ENCODE data around the gene NOTO.
A peak's percentile ranks its signal among the peaks of the same experiment; 100 is the strongest.

NOTO gene

DNA sequence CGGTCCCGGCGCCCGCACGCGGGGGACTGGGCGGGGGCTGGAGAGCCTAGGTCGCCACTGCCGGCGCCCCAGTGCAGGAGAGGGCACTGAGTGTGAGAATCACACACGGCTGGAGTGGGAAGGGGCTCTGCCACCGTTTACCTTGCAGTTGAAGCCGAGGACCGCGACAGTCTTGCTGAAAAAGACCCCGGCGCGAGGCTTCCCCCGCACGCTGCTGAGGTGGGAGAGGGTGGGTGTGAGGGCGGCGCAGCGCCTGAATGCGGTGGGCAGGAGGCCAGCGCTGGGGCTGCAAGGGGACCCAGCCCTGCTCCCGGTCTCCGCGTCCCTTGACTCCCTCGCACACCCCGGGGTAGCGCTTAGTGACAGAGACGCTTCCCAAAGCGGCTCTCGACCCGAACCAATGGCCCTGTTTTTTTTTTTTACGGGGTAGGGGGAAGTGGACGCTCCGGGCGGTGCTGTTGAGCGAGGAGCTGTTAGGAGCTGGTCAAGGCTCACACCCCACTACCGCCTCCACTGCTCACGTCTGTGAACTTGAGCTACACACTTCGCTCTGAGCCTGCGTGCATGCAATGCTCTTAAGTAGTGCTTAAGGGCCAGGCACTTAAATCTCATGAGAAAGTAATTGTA is 794 bp downstream of the NOTO start:
- DNase-seq, result no peak

GRCh38 chr2:73205611-73206010 is 3.2 kb downstream of the NOTO start:
- no peak for DNase-seq

- no peak for DNase-seq
These were observed 5.9 kb downstream of the NOTO start for GRCh38 chr2:73208258-73208657.

- no peak for DNase-seq
These were observed 7.6 kb downstream of the NOTO start for GRCh38 chr2:73210019-73210418.

GRCh38 chr2:73210696-73211095 is 8.3 kb downstream of the NOTO start:
- no peak for DNase-seq

GRCh38 chr2:73212098-73212447 is 9.7 kb downstream of the NOTO start:
- no peak for DNase-seq

GRCh38 chr2:73212448-73213176 is 10.2 kb downstream of the NOTO start:
- DNase-seq, result peak; percentile 51

DNA sequence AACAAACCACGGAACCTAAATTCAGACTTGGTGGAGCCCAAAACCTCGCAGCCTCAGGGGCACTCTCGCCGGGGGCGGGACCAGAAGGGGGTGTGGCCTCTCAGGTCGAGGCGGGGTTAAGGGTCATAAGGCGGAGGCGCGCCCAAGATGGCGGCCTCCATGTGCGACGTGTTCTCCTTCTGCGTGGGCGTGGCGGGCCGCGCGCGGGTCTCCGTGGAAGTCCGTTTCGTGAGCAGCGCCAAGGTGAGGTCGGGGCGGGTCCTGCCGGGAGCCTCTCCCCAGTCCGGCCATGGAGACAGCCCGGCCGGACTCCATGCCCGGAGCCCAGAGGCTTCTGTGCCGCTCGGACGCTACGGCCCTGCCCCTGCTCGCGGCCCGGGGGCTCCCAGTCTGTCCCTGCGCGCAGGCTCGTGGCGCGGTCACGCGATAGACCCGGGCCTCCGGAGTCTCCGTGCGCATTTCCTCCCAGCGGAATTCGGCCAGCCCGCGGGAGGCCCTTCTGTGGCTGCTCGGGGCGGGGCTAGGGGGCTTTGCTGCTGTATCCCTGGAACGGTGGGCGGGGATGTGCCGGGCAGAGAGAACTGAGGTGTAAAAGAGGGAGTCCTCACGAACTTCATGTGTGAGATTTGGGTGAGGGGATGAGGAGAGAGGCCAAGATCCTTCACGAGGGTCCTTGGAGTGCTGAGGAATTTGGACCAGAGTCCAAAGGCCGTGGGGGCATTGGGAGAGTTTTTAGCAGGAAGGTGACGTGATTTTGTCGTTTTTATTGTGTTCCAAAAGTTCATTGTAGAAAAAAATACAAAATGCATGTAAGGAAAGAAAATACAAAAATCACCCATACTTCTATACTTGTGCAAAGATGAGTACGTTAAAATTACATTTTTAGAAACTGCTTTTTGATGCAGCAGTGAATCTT is 12.0 kb downstream of the NOTO start, which contains the start of gene SMYD5:
Gene SMYD5, plus strand, starts transcription at position 126 of the 916 bp plus-strand sequence. Its CDS starts 22 bp downstream, at position 148.
- DNase-seq, result peak; percentile 77

DNA sequence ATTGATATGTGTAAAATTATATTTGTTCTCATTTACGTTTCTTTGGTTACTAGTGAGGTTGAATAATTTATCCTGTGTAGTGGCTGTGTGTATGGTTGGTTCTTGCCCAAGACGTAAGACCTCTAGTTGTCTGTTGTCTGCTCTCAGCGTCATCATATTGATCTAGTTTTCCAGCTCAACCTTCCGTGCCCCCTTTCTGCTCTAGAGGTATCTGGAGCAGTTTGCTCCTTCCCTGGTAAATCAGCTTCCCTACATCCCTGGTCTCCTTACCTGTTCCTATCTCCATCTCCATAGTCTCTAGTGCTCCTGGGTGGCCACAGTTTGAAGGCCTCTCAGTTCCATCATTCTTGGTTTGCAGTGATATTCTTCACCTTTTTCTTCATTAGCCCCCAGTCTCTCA is 12.9 kb downstream of the NOTO start:
- no peak for DNase-seq

GRCh38 chr2:73217160-73217559 is 14.8 kb downstream of the NOTO start:
- DNase-seq, result no peak

DNA sequence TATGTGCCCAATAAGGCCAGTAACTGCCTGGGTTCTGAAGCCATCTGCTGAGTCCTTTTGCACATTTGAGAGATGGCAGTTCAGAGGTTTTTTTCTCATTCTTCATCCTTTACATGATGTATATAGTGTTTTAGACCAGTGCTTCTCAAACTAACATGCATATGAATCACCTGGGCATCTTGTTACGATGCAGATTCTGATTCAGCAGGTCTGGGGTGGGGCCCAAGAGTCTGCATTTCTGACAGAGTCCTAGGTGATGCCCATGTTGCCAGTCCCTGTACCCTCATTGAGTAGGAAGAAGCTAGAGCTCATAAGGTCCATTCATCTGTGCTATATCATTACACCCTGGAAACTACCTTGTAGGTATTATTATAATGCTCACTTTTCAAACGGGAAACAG is 15.5 kb downstream of the NOTO start:
- no peak for DNase-seq

DNA sequence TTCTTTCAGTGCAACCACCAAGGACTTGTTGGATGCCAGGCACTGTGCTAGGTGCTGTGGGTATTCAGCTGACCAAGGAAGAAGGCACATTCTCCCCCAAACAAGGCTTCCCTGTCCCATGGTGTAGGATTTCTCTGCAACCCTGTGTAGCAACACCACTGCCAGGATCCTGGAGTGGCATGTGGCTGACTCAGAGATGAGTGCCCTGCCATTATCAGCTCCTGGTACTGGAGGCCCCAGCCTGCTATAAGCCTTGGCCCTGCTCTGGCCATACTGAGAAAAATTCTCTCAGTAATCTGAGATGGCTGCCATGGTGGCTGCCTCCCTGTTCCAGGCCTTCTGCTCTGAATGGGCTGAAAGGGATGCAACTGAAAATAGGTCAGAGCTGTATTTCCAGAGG is 15.9 kb downstream of the NOTO start:
- no peak for DNase-seq

GRCh38 chr2:73223821-73224220 is 21.4 kb downstream of the NOTO start:
- no peak for DNase-seq

- DNase-seq, result no peak
These were observed 23.4 kb downstream of the NOTO start for GRCh38 chr2:73225513-73226360.

DNA sequence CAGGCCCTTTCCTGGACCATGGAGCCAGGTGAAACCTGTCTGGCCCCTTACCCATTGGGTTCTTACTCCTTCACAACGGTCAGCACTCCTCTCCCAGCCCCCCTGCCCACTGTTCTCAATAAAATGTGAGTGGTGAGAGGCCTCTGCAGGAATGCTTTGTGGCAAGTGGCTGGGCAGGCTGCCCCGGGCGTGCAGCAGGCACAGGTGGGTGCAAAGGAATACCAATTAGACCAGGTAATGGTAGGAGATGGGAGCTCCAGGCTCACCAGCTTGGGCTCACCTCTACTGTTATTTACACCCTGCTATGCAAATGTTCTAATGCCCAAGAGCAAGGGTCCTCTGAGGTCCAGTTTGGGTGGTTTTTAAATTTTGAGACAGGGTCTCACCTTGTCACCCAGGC is 24.7 kb downstream of the NOTO start:
- no peak for DNase-seq

DNA sequence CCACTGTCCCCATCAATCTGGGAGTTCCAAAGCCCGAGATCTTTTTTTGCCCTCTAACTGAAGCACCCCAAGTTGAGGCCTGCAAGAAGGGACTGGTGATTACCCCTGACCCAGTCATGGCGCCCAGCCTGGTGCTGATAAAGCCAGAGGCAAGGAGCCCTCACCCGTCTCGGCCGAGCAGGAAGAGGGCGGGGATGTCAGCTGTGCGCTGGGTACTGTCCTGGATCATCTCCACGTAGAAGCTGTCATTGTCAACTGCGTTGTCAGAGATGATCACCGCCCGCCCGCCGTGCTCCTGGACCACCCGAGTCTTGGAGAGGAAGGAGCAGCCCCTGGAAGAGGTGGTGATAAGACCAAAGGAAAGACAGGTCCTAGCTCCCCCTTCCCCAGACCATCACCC is 26.3 kb downstream of the NOTO start:
- no peak for DNase-seq

DNA sequence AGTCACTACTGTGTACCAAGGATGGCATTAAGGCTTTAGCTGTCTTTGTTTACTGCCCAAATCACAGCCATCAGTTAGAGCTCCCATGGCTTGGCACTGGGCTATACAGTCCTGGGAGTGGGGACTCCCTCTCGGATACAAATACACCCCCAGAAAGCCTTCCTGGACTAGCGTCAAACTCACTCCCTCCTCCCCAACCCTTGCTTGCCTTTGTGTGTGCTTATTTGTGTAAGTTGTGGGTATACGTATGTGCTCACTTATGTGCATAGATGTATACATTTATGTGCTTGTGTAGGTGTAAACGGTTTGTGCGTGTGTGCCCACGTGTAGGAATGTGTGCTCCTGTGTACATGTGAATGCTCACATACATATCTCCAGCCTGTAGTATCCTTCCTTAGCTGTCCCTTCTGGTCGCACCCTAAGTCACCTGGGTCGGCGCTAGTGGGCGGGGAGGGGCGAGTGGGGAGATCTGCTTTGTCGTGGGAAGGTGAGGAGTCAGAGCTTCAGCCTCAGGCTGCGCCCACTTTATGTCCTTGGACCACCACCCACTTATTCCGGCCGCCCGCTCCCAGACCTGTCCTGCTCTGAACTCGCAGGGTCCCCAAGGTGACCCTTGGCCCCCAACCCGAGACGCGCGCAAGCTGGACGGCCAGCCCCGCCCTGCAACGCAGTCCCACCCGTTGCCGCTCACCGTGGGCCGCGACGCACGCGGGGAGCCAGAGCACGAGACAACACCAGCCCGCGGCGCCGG is 30.2 kb downstream of the NOTO start:
- DNase-seq, result no peak

DNA sequence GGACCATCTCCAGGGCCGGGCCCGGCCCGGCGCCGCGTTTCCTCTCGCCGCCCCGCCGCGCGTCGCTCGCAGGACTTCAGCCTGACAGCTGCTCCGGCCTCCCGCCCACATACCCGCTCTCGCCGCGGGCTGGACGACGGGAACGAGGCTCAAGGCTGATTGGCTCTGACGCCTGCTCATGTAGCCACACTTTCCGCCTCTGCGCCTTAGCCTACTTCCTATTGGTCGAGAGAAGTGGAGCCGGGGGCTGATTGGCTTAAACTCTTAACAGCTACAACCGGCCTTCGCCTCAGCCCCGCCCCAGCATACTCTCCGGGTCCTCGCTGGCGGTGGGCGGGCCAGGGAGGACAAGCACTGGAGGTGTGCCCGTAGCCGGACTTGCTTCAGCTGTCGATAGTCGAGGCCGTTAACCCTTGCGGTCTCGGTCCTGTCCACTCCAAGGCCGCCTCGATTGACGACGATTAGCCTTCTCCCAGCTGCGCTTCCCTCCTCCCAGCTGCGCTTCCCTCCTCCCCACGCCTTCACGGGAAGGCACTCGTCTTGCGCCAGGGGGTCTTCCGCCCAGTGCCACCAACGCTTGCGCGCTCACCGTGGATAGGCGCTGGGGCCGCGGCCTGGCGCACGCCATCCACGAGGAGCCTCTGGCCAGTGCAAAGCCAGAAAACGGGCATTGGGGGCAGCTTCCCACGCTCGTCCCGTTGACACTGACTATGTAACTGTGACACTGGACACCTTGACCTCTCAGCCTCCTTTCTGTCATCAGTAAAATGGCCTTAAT is 31.0 kb downstream of the NOTO start, which contains the start of gene PRADC1:
Gene PRADC1, minus strand, starts transcription at position 86 of the 778 bp plus-strand sequence. Its CDS starts 79 bp downstream, at position 7.
- DNase-seq, result peak; percentile 96

DNA sequence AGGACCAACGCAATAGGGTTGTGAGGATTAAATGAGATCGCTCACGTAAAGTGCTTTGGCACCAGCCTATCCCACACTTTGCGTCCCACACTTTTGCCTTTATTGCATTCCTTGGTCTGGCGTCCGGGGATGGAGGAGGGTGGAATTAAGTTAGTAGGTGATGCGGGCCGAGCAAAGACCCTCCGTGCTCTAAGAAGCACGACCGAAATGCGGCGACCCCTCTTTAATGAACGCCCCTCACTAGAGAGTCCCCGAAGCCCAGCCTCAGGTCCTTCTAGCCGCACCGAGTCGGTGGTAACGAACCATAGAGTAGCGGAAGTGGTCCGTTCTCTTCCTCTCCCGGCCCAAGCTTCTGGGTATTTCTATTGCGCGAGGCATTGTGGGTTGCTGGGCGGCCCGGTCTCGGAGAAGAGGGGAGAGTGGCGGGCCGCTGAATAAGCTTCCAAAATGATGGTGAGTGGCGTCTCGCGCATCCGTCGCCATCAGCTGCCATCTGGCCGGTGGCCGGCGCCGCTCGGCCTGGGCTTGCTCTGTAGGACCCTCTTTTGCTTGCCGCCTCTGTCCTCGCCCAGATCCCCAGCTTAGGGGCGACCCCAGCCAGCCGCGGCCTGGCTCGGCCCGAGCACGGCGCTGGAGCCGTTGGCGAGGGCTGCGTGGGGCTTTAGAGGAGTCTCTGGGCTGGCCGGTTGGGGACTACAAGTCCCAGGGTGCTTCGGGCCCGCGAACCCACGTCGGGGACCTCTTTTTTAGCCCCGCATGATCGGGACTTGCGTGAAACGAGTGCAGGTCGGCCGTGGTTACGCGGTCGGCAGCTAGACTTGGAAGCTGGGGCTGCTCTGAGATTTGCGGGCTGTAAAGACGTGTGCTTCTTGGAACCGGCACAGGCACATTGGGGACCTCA is 31.8 kb downstream of the NOTO start, which contains the start of gene CCT7:
Gene CCT7, plus strand, starts transcription at position 377 of the 901 bp plus-strand sequence. Its CDS starts 71 bp downstream, at position 448.
- DNase-seq, result peak; percentile 63
